H1 (cell line): ENCODE results near the gene ZNF462. TPM values are rescaled to one million over a fixed set of nuclear protein-coding genes. Genes with fewer than 3 reads are reported as not detected.

Experiments used
- CHD7 ChIP-seq: fragments of 300-600 bp; sonication (generic); IDR thresholded peaks from 2 replicates; pipeline ENCODE4 v1.7.1; 2012; ENCODE audit warnings: low read length, moderate library complexity, mild to moderate bottlenecking, inconsistent platforms; ENCODE audit not compliant: insufficient replicate concordance
- MAFK ChIP-seq: IDR thresholded peaks from 2 replicates; pipeline ENCODE4 v1.6.1; 2012; ENCODE audit warnings: low read depth, mild to moderate bottlenecking, improper control_type of control experiment, low read length
- SP2 ChIP-seq: IDR thresholded peaks from 2 replicates; pipeline ENCODE4 v1.6.1; 2012; ENCODE audit warnings: mild to moderate bottlenecking, low read length, inconsistent platforms
- TBP ChIP-seq: IDR thresholded peaks from 2 replicates; pipeline ENCODE4 v1.6.1; 2011; ENCODE audit warnings: low read depth, low read length, improper control_type of control experiment
- polyA plus RNA-seq, 7 experiments: library from polyadenylated mRNA; depleted of rRNA in 3 of 7; stranded (reverse) in 5 of 7; unstranded in 2 of 7; fragments of >200 nt in 5 of 7; fragments of 200-250 nt in 2 of 7; gene quantifications; 1 replicate in 5 of 7; 2 replicates in 1 of 7; 4 replicates in 1 of 7; pipeline versions ENCODE4 v1.2.1 to v1.2.3, GENCODE V29; 2011 to 2013; ENCODE audit warnings: missing spikeins in 2 of 7, mixed read lengths in 2 of 7
- total RNA-seq: library from RNA; stranded (reverse); fragmentation: NEBNext Ultra II Directional; extraction: Animal tissue kit (Norgen Biotek cat#: 25700); gene quantifications from 2 replicates; pipeline ENCODE4 v1.2.1, GENCODE V29; 2021

Gene ZNF462
- total and polyA plus RNA-seq, 2 of the 8 experiments (the other 6 are each of a cell fraction or from before 2014, with no cell fraction given) = 30.0 to 163 TPM

- no peak for TF ChIP-seq CHD7
- TF ChIP-seq SP2 = no peak
- TF ChIP-seq MAFK = no peak
- TF ChIP-seq TBP = no peak
Measured at GRCh38 chr9:107043886-107044285, 180.9 kb downstream of the ZNF462 start (continued).
